Measurements from ENCODE around the gene ZNF827.
A peak's percentile ranks its signal among the peaks of the same experiment; 100 is the strongest.

ZNF827 gene

DNA sequence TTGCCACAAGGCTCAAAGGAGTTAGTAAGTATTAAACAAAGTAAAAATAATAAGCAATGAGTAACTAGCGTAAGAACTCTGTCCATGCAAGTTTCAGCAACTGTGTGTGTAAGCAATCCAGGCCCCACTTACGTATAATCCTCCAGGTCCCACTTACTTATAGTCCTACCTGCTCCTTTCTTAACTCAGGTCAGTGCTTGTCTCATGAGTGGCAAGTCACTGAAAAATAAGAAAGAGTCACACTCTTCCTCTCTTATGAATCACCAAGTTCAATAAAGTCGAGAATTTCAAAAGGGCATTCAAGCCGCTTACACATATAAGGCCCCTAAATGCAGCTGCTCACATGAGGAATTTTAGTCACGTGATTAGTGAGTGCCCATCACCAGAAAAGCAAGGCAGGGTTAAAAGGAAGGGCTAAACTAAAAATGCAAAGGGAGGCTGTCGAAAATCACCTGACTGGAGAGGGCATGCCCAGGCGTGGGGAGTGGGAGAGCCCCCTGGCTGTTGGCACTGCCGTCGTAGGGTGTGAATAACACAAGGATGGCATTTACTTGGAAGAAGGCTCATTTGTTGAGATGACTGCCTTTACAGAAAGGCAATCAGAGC is 58.2 kb downstream of the ZNF827 start:
- Histone ChIP-seq H3K4me3 (no peak overlapping the region), H3K27me3 (no peaks in the 10 kb centered on the region), H3K27ac (no peak overlapping the region), H3K4me2 (no peak overlapping the region), H3K36me3 (peaks cover 14 to 86% (median 50%) of the 10 kb centered on the region in 11 experiments; a peak in 21 of 22 replicates), H3K4me1 (peaks cover 0 to 32% (median 21%) of the 10 kb centered on the region in 10 experiments; a peak in 17 of 20 replicates), H3K9me3 (replicated peaks in 1 of 11) (no peaks in the 10 kb centered on the region), H3K9ac (no peak overlapping the region), H4K20me1 (no peaks in the 10 kb centered on the region; a peak in 2 of 22 replicates)
- TF ChIP-seq Cebpa-rat (IDR thresholded peaks at IDR 0.05): no peak

GRCh38 chr4:145879598-145879997 is 59.0 kb downstream of the ZNF827 start:
- Histone ChIP-seq H3K36me3 (peaks cover 10 to 86% (median 49%) of the 10 kb centered on the region in 11 experiments; a peak in 19 of 22 replicates), H3K4me3 (no peak overlapping the region), H3K9ac (no peak overlapping the region), H4K20me1 (no peaks in the 10 kb centered on the region; a peak in 2 of 22 replicates), H3K4me2 (no peak overlapping the region), H3K9me3 (replicated peaks in 1 of 11) (no peaks in the 10 kb centered on the region), H3K4me1 (peaks cover 0 to 32% (median 21%) of the 10 kb centered on the region in 10 experiments; a peak in 16 of 20 replicates), H3K27ac (no peak overlapping the region), H3K27me3 (no peaks in the 10 kb centered on the region)
- no peak for TF ChIP-seq Cebpa-rat (IDR thresholded peaks at IDR 0.05)

GRCh38 chr4:145878501-145879435 is 59.9 kb downstream of the ZNF827 start:
- Histone ChIP-seq H4K20me1 (no peaks in the 10 kb centered on the region; a peak in 2 of 22 replicates), H3K27me3 (no peaks in the 10 kb centered on the region), H3K9ac (no peak overlapping the region), H3K4me2 (peak overlapping the region in 1 of 11 experiments; percentile 31; a peak in 1 of 22 replicates), H3K9me3 (replicated peaks in 1 of 11) (no peaks in the 10 kb centered on the region), H3K36me3 (peaks cover 3 to 86% (median 42%) of the 10 kb centered on the region in 11 experiments; a peak in 19 of 22 replicates), H3K27ac (no peak overlapping the region), H3K4me3 (no peak overlapping the region), H3K4me1 (peaks cover 0 to 32% (median 21%) of the 10 kb centered on the region in 10 experiments; a peak in 16 of 20 replicates)
- TF ChIP-seq Cebpa-rat (IDR thresholded peaks at IDR 0.05): no peak

- no peak for TF ChIP-seq Cebpa-rat (IDR thresholded peaks at IDR 0.05)
- no peak overlapping the region for H3K9ac ChIP-seq
- no peaks in the 10 kb centered on the region for H3K9me3 ChIP-seq (replicated peaks in 1 of 11)
- no peak overlapping the region for H3K4me3 ChIP-seq
- H3K27me3 ChIP-seq: no peaks in the 10 kb centered on the region
- H4K20me1 ChIP-seq: no peaks in the 10 kb centered on the region; a peak in 1 of 22 replicates
- H3K36me3 ChIP-seq: peaks cover 0 to 88% (median 50%) of the 10 kb centered on the region in 11 experiments; a peak in 18 of 22 replicates
- H3K4me2 ChIP-seq: no peak overlapping the region
- no peak overlapping the region for H3K27ac ChIP-seq
- peaks cover 0 to 15% (median 4%) of the 10 kb centered on the region in 10 experiments; a peak in 15 of 20 replicates for H3K4me1 ChIP-seq
These were observed 62.0 kb downstream of the ZNF827 start for GRCh38 chr4:145876531-145877180.

- TF ChIP-seq Cebpa-rat (IDR thresholded peaks at IDR 0.05): no peak
- Histone ChIP-seq H4K20me1 (no peaks in the 10 kb centered on the region), H3K9ac (no peak overlapping the region), H3K36me3 (peaks cover 4 to 83% (median 49%) of the 10 kb centered on the region in 11 experiments; a peak in 16 of 22 replicates), H3K27me3 (no peaks in the 10 kb centered on the region), H3K4me3 (no peak overlapping the region), H3K4me2 (no peak overlapping the region), H3K27ac (no peak overlapping the region), H3K4me1 (peaks cover 0 to 13% (median 0%) of the 10 kb centered on the region in 10 experiments; a peak in 4 of 20 replicates), H3K9me3 (replicated peaks in 1 of 11) (no peaks in the 10 kb centered on the region)
These were observed 64.7 kb downstream of the ZNF827 start for GRCh38 chr4:145873901-145874300.

- Histone ChIP-seq H3K4me2 (peak overlapping the region in 1 of 11 experiments; percentile 13; a peak in 1 of 22 replicates), H3K27me3 (no peaks in the 10 kb centered on the region), H3K36me3 (peaks cover 4 to 81% (median 50%) of the 10 kb centered on the region in 11 experiments; a peak in 16 of 22 replicates), H3K4me3 (no peak overlapping the region), H3K4me1 (peaks cover 5 to 19% (median 9%) of the 10 kb centered on the region in 10 experiments; a peak in 16 of 20 replicates), H4K20me1 (no peaks in the 10 kb centered on the region), H3K27ac (no peak overlapping the region), H3K9me3 (replicated peaks in 1 of 11) (no peaks in the 10 kb centered on the region), H3K9ac (no peak overlapping the region)
- no peak for TF ChIP-seq Cebpa-rat (IDR thresholded peaks at IDR 0.05)
These were observed 67.4 kb downstream of the ZNF827 start for GRCh38 chr4:145871209-145871608.

DNA sequence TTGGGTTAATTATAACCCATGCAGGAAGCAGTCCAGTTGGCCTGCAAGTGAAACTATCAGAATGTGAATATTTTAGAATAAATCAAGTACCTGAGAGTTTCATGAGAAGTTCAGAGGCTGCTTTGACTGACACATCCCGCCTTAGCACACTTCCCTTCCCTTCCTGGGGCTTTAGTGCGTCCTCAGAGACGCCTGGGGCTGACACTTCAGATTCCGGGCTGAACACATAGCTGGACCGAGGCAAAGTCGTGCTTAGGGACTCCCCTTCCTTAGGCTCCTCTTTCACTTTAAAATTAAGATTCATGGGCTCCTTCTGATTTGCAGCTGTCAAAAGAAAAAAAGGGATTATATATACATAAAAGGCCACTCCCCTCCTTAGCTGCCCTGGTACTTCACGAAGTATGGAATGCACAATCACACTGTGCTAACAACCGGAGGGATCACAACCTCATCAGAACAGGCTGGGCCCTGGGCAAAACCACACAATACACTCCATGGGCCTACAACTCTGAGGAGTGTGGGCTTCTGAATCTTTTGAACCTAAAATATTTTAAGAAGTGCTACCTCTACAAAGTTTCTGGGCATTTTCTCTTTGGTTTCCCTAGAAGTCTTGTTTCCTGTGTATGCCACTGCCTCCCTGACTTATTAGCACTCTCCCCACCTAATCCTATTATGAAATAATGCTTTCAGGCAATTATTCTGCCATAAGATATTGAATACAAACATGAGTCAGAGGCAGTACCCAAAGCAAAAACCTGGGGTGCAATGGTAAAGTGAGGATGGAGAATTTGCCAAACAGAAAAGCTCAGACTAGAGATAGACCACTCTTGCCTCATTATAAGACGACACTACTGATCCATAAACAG is 68.2 kb downstream of the ZNF827 start:
- Histone ChIP-seq H3K4me3 (no peak overlapping the region), H3K9me3 (replicated peaks in 1 of 11) (no peaks in the 10 kb centered on the region), H3K4me1 (peaks cover 7 to 23% (median 12%) of the 10 kb centered on the region in 10 experiments; a peak in 16 of 20 replicates), H3K27ac (no peak overlapping the region), H3K27me3 (no peaks in the 10 kb centered on the region), H3K36me3 (peaks cover 0 to 72% (median 47%) of the 10 kb centered on the region in 11 experiments; a peak in 14 of 22 replicates), H3K4me2 (no peak overlapping the region), H4K20me1 (no peaks in the 10 kb centered on the region), H3K9ac (no peak overlapping the region)
- TF ChIP-seq Cebpa-rat (IDR thresholded peaks at IDR 0.05): no peak
